ENCODE data around the gene GLRX.

Gene GLRX

GRCh38 chr5:95810305-95811125 lies 12.0 kb downstream of the GLRX start:
- H3K4me3 Mint-ChIP-seq, result no peak overlapping the region

GRCh38 chr5:95809414-95809960 lies 13.0 kb downstream of the GLRX start:
- Mint-ChIP-seq H3K27ac (no peak overlapping the region), H3K4me3 (no peak overlapping the region), H3K9me3 (peaks cover 12% of the 10 kb centered on the region), H3K4me1 (peaks cover 47% of the 10 kb centered on the region), H3K36me3 (ENCODE audit: low read depth) (peaks cover 38% of the 10 kb centered on the region), H3K27me3 (ENCODE audit: low read depth, poor library complexity) (no peaks in the 10 kb centered on the region)
- DNase-seq, result no peak
- TF ChIP-seq CTCF (IDR thresholded peaks at IDR 0.05), result no peak

More at GRCh38 chr5:95810305-95811125, 12.0 kb downstream of the GLRX start:
- H3K27me3 Mint-ChIP-seq (ENCODE audit: low read depth, poor library complexity), result no peaks in the 10 kb centered on the region
- no peak for TF ChIP-seq CTCF (IDR thresholded peaks at IDR 0.05)
- peaks cover 4% of the 10 kb centered on the region for H3K9me3 Mint-ChIP-seq
- peaks cover 36% of the 10 kb centered on the region for H3K36me3 Mint-ChIP-seq (ENCODE audit: low read depth)
- H3K4me1 Mint-ChIP-seq, result peaks cover 47% of the 10 kb centered on the region
- H3K27ac Mint-ChIP-seq, result no peak overlapping the region
- DNase-seq, result no peak

GRCh38 chr5:95808686-95809413 lies 13.7 kb downstream of the GLRX start:
- Mint-ChIP-seq H3K4me3 (no peak overlapping the region), H3K27me3 (ENCODE audit: low read depth, poor library complexity) (no peaks in the 10 kb centered on the region), H3K27ac (no peak overlapping the region), H3K4me1 (peaks cover 47% of the 10 kb centered on the region), H3K36me3 (ENCODE audit: low read depth) (peaks cover 39% of the 10 kb centered on the region), H3K9me3 (peaks cover 17% of the 10 kb centered on the region)
- DNase-seq, result no peak
- TF ChIP-seq CTCF (IDR thresholded peaks at IDR 0.05), result no peak

GRCh38 chr5:95808013-95808685 lies 14.4 kb downstream of the GLRX start:
- TF ChIP-seq CTCF (IDR thresholded peaks at IDR 0.05), result no peak
- no peak for DNase-seq
- Mint-ChIP-seq H3K4me3 (no peak overlapping the region), H3K36me3 (ENCODE audit: low read depth) (peaks cover 34% of the 10 kb centered on the region), H3K27me3 (ENCODE audit: low read depth, poor library complexity) (no peaks in the 10 kb centered on the region), H3K27ac (no peak overlapping the region), H3K9me3 (peaks cover 17% of the 10 kb centered on the region), H3K4me1 (peaks cover 47% of the 10 kb centered on the region)

GRCh38 chr5:95806687-95807086 lies 15.8 kb downstream of the GLRX start:
- peaks cover 35% of the 10 kb centered on the region for H3K36me3 Mint-ChIP-seq (ENCODE audit: low read depth)
- no peak for TF ChIP-seq CTCF (IDR thresholded peaks at IDR 0.05)
- H3K27me3 Mint-ChIP-seq (ENCODE audit: low read depth, poor library complexity), result no peaks in the 10 kb centered on the region
- peaks cover 38% of the 10 kb centered on the region for H3K4me1 Mint-ChIP-seq
- H3K4me3 Mint-ChIP-seq, result no peak overlapping the region
- no peak for DNase-seq
- H3K27ac Mint-ChIP-seq, result no peak overlapping the region
- peaks cover 17% of the 10 kb centered on the region for H3K9me3 Mint-ChIP-seq

Measured in nephron progenitor cell (in vitro differentiated cells).